BJ (cell line): ENCODE results near the gene SLC8A3. TPM values are rescaled to one million over a fixed set of nuclear protein-coding genes. Genes with fewer than 3 reads are reported as not detected.

Source experiments
- CTCF ChIA-PET: fragments of 350-600 bp; formaldehyde crosslinking; extraction: SDS; loops from one replicate; lab custom pipeline; 2021; ENCODE audit warnings: antibody characterized with exemption, inconsistent platforms; lab: Yijun Ruan, JAX
- POLR2A ChIA-PET: fragments of 300-600 bp; sonication (Branson Sonifier 250); formaldehyde crosslinking; extraction: SDS; loops from one replicate; lab custom pipeline; 2021; ENCODE audit warnings: antibody characterized with exemption; lab: Charles Lee
- DNase-seq: peaks from one replicate; pipeline ENCODE4 v3.0.0-alpha.2; 2011; ENCODE audit warnings: low read depth
- H3K27me3 ChIP-seq: 2 replicates; pipeline ENCODE4 v1.6.0; 2011; ENCODE audit warnings: low read length; ENCODE audit not compliant: control insufficient read depth, insufficient read depth
- H3K36me3 ChIP-seq: 2 replicates; pipeline ENCODE4 v1.5.1; 2011; ENCODE audit warnings: low read length; ENCODE audit not compliant: control insufficient read depth, insufficient read depth
- H3K4me3 ChIP-seq: 2 replicates; pipeline ENCODE4 v1.5.1; 2011; ENCODE audit warnings: low read depth, mild to moderate bottlenecking, control low read depth, low read length
- CTCF ChIP-seq: IDR thresholded peaks from 2 replicates; pipeline ENCODE4 v1.5.1; 2011; ENCODE audit warnings: low read depth, mild to moderate bottlenecking, control low read depth, inconsistent platforms, low read length, moderate library complexity; ENCODE audit not compliant: insufficient read depth
- polyA plus RNA-seq: library from polyadenylated mRNA; depleted of rRNA; stranded (reverse); fragments of >200 nt; gene quantifications from 2 replicates; pipeline ENCODE4 v1.2.3, GENCODE V29; 2011

SLC8A3 gene
- polyA plus RNA-seq, 1 experiment = 0.07 TPM

GRCh38 chr14:70186900-70187451, 1.8 kb downstream of the SLC8A3 start:
- Histone ChIP-seq H3K36me3 (no peaks in the 10 kb centered on the region), H3K4me3 (peak overlapping the region; percentile 52), H3K27me3 (peaks cover 5% of the 10 kb centered on the region)
- DNase-seq = no peak
- ChIA-PET CTCF (no interaction called here), POLR2A (interaction anchor here (0.6 kb wide), 1 partner anchor 520 kb away, joined by 3 read pairs; no protein-coding TSS in a partner anchor)
- no peak for TF ChIP-seq CTCF

GRCh38 chr14:70183991-70184390, 4.8 kb downstream of the SLC8A3 start:
- no peak for DNase-seq
- TF ChIP-seq CTCF = no peak
- Histone ChIP-seq H3K36me3 (no peaks in the 10 kb centered on the region), H3K4me3 (no peak overlapping the region), H3K27me3 (0 out of 2 replicates have a peak, but pooled peaks cover 1% of the 10 kb centered on the region)
- CTCF ChIA-PET = no interaction called here
- POLR2A ChIA-PET = no interaction called here

- no peaks in the 10 kb centered on the region for H3K36me3 ChIP-seq
- no peaks in the 10 kb centered on the region for H3K27me3 ChIP-seq
- ChIA-PET POLR2A (no interaction called here), CTCF (interaction anchor here (0.6 kb wide), 1 partner anchor 18 kb away, joined by 3 read pairs; no protein-coding TSS in a partner anchor)
- TF ChIP-seq CTCF = no peak
- no peak for DNase-seq
- H3K4me3 ChIP-seq = no peak overlapping the region
Observed at GRCh38 chr14:70181276-70181675, 7.5 kb downstream of the SLC8A3 start.

GRCh38 chr14:70180718-70181117, 8.0 kb downstream of the SLC8A3 start:
- POLR2A ChIA-PET = no interaction called here

More at GRCh38 chr14:70180718-70181117, 8.0 kb downstream of the SLC8A3 start:
- Histone ChIP-seq H3K4me3 (no peak overlapping the region), H3K27me3 (no peaks in the 10 kb centered on the region), H3K36me3 (no peaks in the 10 kb centered on the region)
- TF ChIP-seq CTCF = no peak
- DNase-seq = no peak
- CTCF ChIA-PET = no interaction called here
